Measurements from ENCODE around the gene ROS1. TPM values are rescaled to one million over a fixed set of nuclear protein-coding genes. Genes with fewer than 3 reads are reported as not detected.

ROS1 gene
- total and polyA plus RNA-seq, 2 donors (not counting 1 experiment from before 2014, with no cell fraction given), result under 0.01 to 0.01 TPM

DNA sequence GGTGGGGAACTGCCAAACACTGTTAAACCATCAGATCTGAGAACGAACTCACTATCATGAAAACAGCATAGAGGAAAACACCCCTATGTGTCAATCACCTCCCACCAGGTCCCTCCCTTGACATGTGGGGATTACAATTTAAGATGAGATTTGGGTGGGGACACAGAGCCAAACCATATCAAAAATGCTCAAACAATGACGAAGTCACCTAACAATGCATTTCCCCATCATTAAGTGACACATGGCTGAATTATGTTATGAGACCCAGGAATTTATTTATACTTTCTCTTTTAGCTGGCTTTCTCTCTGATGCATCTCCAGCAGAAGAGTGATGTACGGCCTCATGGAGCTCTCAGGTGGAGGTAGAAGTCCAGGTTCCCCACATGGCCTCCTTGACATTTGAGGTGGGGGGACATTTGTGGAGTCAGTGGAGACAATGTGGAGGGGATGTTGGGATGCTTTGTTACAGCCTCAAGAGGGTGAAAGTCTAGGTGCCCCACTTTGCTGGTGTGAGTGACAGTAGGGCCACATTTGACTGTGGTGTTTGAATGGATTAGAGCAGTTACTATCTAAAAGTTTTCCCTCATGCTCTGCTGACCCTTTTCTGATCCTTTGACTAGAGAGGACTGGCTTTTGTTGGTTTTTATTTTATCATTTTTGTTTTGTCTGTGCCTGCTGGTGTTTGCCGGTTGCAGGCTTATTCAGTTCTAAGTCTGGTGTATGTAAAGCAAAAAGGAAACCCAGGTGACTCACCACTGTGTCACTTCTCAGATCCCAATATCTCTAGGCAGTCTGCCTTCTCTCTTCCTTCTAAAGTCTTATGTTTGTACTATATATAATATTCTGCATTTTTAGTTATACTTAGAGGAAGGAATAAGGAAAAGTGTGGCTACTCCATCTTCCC, 38.3 kb upstream of the ROS1 start:
- no peak overlapping the region for H2AFZ ChIP-seq (ENCODE audit: low read length)
- TF ChIP-seq, protein P1, sequence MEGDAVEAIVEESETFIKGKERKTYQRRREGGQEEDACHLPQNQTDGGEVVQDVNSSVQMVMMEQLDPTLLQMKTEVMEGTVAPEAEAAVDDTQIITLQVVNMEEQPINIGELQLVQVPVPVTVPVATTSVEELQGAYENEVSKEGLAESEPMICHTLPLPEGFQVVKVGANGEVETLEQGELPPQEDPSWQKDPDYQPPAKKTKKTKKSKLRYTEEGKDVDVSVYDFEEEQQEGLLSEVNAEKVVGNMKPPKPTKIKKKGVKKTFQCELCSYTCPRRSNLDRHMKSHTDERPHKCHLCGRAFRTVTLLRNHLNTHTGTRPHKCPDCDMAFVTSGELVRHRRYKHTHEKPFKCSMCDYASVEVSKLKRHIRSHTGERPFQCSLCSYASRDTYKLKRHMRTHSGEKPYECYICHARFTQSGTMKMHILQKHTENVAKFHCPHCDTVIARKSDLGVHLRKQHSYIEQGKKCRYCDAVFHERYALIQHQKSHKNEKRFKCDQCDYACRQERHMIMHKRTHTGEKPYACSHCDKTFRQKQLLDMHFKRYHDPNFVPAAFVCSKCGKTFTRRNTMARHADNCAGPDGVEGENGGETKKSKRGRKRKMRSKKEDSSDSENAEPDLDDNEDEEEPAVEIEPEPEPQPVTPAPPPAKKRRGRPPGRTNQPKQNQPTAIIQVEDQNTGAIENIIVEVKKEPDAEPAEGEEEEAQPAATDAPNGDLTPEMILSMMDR (conservative IDR thresholded peaks at IDR 0.05 in 1 of 2, IDR thresholded peaks at IDR 0.05 in 1 of 2; ENCODE audit: low read depth in 1 of 2, low read length in 2 of 2), result no peak
- H3K4me1 ChIP-seq (ENCODE audit: control insufficient read depth, extremely low read depth, insufficient read depth, low read length), result peaks cover 2% of the 10 kb centered on the region
- H3K4me3 ChIP-seq (replicated peaks in 1 of 4; ENCODE audit: control extremely low read depth in 1 of 4, insufficient read depth in 1 of 4, low read depth in 3 of 4, low read length in 4 of 4), result no peak overlapping the region
- peak overlapping the region; percentile 69 for H3K4me2 ChIP-seq (ENCODE audit: extremely low read depth, insufficient read depth, low read length)
- no peaks in the 10 kb centered on the region for H3K79me2 ChIP-seq (ENCODE audit: control insufficient read depth, insufficient read depth, low read length)
- no peaks in the 10 kb centered on the region for H4K20me1 ChIP-seq (ENCODE audit: control insufficient read depth, extremely low read depth, insufficient read depth, low read length)
- no peaks in the 10 kb centered on the region for H3K36me3 ChIP-seq (ENCODE audit: control insufficient read depth, insufficient read depth, low read length)
- H3K9me3 ChIP-seq (ENCODE audit: control insufficient read depth, insufficient read depth, low read depth, low read length), result no peaks in the 10 kb centered on the region
- H3K9ac ChIP-seq (ENCODE audit: insufficient read depth, low read length), result no peak overlapping the region
- DNase-seq (ENCODE audit: low read depth in 2 of 2), result peak; percentile 67 to 88
- peak overlapping the region; percentile 14 for H3K27ac ChIP-seq (ENCODE audit: insufficient read depth, low read length)
- H3K27me3 ChIP-seq (ENCODE audit: control insufficient read depth, insufficient read depth, low read length), result no peaks in the 10 kb centered on the region

DNA sequence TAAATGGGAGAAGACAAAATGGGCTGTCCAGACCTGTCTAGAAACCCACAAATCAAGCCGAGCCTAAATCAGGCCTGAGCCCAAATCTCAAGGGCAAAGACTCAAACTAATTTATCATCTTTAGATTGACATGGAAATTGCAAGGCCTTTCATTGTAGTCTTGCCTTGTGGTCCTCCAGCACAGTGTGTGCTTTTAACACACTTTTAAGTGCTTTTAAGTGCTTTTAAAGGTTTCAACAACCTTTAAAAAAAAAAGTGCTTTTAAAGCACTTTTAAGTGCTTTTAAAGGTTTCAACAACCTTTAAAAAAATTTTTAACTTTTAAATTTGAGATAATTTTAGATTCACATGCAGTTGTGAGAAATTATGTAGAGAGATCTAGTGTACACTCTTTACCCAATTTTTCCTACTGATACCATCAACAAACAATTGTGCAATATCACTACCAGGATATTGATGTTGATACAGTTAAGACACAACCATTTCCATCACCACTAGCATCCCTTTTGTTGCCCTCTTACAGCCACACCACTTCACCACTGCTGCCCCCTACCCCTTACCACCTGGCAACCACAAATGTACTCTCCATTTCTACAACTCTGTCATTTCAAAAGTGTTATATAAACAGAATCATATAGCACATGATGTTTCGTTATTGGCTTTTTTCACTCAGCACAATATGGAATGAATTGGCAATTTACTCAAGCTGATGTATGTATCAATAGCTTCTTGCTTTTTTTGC, 33.6 kb upstream of the ROS1 start:
- H3K4me2 ChIP-seq (ENCODE audit: extremely low read depth, insufficient read depth, low read length), result no peak overlapping the region

DNA sequence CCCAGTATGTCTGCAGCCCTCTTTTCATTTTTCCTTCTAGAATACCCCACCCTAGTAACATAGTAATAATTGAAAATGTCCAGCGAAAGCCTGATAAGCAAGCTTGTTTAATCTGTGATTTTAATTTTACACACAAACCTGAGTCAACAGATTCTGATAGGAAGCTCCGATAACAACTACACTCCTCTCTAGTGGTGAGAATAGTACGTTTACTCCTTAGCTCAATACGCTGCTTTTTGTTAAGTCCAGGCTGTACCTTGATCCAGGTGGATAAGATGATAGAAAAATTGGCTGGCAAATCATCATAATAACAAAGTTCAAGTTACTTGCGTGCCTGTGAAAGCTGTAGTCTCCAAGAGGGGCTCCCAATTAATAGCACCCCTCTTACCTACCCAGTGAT, 31.3 kb upstream of the ROS1 start:
- Histone ChIP-seq H3K9ac (ENCODE audit: insufficient read depth, low read length) (no peak overlapping the region), H4K20me1 (ENCODE audit: control insufficient read depth, extremely low read depth, insufficient read depth, low read length) (no peaks in the 10 kb centered on the region), H3K9me3 (ENCODE audit: control insufficient read depth, insufficient read depth, low read depth, low read length) (no peaks in the 10 kb centered on the region), H3K4me3 (replicated peaks in 1 of 4; ENCODE audit: control extremely low read depth in 1 of 4, insufficient read depth in 1 of 4, low read depth in 3 of 4, low read length in 4 of 4) (no peak overlapping the region), H3K27ac (ENCODE audit: insufficient read depth, low read length) (no peak overlapping the region), H3K36me3 (ENCODE audit: control insufficient read depth, insufficient read depth, low read length) (no peaks in the 10 kb centered on the region), H3K79me2 (ENCODE audit: control insufficient read depth, insufficient read depth, low read length) (no peaks in the 10 kb centered on the region), H3K27me3 (ENCODE audit: control insufficient read depth, insufficient read depth, low read length) (no peaks in the 10 kb centered on the region), H3K4me1 (ENCODE audit: control insufficient read depth, extremely low read depth, insufficient read depth, low read length) (no peaks in the 10 kb centered on the region), H3K4me2 (ENCODE audit: extremely low read depth, insufficient read depth, low read length) (no peak overlapping the region), H2AFZ (ENCODE audit: low read length) (no peak overlapping the region)
- no peak for TF ChIP-seq EZH2 (IDR thresholded peaks at IDR 0.05; ENCODE audit: low read length, missing control alignments)
- TF ChIP-seq, protein P1 (conservative IDR thresholded peaks at IDR 0.05 in 1 of 2, IDR thresholded peaks at IDR 0.05 in 1 of 2; ENCODE audit: low read depth in 1 of 2, low read length in 2 of 2), result no peak
- no peak for DNase-seq (ENCODE audit: low read depth in 2 of 2)

More for the DNA sequence above, 33.6 kb upstream of the ROS1 start:
- no peaks in the 10 kb centered on the region for H3K79me2 ChIP-seq (ENCODE audit: control insufficient read depth, insufficient read depth, low read length)
- H3K27me3 ChIP-seq (ENCODE audit: control insufficient read depth, insufficient read depth, low read length), result no peaks in the 10 kb centered on the region
- H3K9ac ChIP-seq (ENCODE audit: insufficient read depth, low read length), result no peak overlapping the region
- DNase-seq (ENCODE audit: low read depth in 2 of 2), result no peak
- no peak overlapping the region for H3K4me3 ChIP-seq (replicated peaks in 1 of 4; ENCODE audit: control extremely low read depth in 1 of 4, insufficient read depth in 1 of 4, low read depth in 3 of 4, low read length in 4 of 4)
- peaks cover 2% of the 10 kb centered on the region for H3K4me1 ChIP-seq (ENCODE audit: control insufficient read depth, extremely low read depth, insufficient read depth, low read length)
- TF ChIP-seq, protein P1 (conservative IDR thresholded peaks at IDR 0.05 in 1 of 2, IDR thresholded peaks at IDR 0.05 in 1 of 2; ENCODE audit: low read depth in 1 of 2, low read length in 2 of 2), result no peak
- TF ChIP-seq EZH2 (IDR thresholded peaks at IDR 0.05; ENCODE audit: low read length, missing control alignments), result no peak
- no peak overlapping the region for H3K27ac ChIP-seq (ENCODE audit: insufficient read depth, low read length)
- H3K9me3 ChIP-seq (ENCODE audit: control insufficient read depth, insufficient read depth, low read depth, low read length), result no peaks in the 10 kb centered on the region
- H3K36me3 ChIP-seq (ENCODE audit: control insufficient read depth, insufficient read depth, low read length), result no peaks in the 10 kb centered on the region
- no peak overlapping the region for H2AFZ ChIP-seq (ENCODE audit: low read length)
- H4K20me1 ChIP-seq (ENCODE audit: control insufficient read depth, extremely low read depth, insufficient read depth, low read length), result no peaks in the 10 kb centered on the region
